ENCODE data around the gene KCNA10.

DNA sequence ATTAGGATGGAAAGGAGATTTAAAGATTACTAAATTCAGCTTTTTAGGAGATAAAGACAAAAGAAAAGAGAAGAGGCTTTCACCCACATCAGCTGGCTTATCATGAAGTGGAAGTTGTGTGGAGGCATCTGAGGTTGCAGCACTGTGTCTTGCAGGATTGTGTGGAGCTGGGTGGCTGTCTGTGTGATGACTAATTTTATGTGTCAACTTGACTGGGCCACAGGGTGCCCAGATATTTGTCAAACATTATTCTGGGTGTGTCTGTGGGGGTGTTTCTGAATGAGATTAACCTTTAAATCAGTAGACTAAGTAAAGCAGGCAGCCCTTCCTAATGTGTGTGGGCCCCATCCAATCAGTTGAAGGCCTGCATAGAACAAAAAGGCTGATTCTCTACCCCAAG, 3.9 kb downstream of the KCNA10 start:
- TF ChIP-seq YY1 (IDR thresholded peaks at IDR 0.05; ENCODE audit: insufficient read depth, insufficient read length) (no peak), SUZ12 (IDR thresholded peaks at IDR 0.05; ENCODE audit: extremely low read depth, insufficient read depth, insufficient read length) (no peak)
